IMR-90 (cell line): ENCODE measurements around the gene CGGBP1. TPM values are rescaled to one million over a fixed set of nuclear protein-coding genes. Genes with fewer than 3 reads are reported as not detected.

Source experiments
- ATAC-seq: fragments of 200-7000 bp; cut with Tn5 transposase; 2 replicates; pipeline ENCODE4 v1.9.1; 2020; ENCODE audit warnings: low read depth, mild to moderate bottlenecking, moderate library complexity
- Bru-seq: library from RNA; stranded (reverse); fragments of 400-500 nt; gene quantifications from one replicate; lab custom pipeline; 2021; lab: Mats Ljungman, UMichigan
- BruChase-seq, 2 experiments: library from RNA; stranded (reverse); fragments of 400-500 nt; gene quantifications; one replicate each; lab custom pipeline; 2021; lab: Mats Ljungman, UMichigan
- BruUV-seq: library from RNA; stranded (reverse); fragments of 400-500 nt; replicated peaks from 2 replicates; lab custom pipeline; 2021; lab: Mats Ljungman, UMichigan
- CTCF ChIA-PET: fragments of 300-600 bp; formaldehyde crosslinking; extraction: SDS; loops from one replicate; lab custom pipeline; 2021; ENCODE audit warnings: antibody characterized with exemption; lab: Yijun Ruan, JAX
- POLR2A ChIA-PET: fragments of 300-600 bp; sonication (Branson Sonifier 250); formaldehyde crosslinking; loops from one replicate; lab custom pipeline; 2022; ENCODE audit warnings: antibody characterized with exemption; ENCODE audit not compliant: unreplicated experiment; lab: Charles Lee
- DNase-seq: peaks from one replicate; pipeline ENCODE4 v3.0.0; 2013
- H2AFZ ChIP-seq: replicated peaks from 2 replicates; pipeline ENCODE3; 2013; ENCODE audit warnings: low read length, mild to moderate bottlenecking; ENCODE audit not compliant: poor library complexity
- H2AK5ac ChIP-seq: 2 replicates; pipeline ENCODE4 v1.6.1; 2013; ENCODE audit warnings: low read depth, low read length, inconsistent platforms
- H2AK9ac ChIP-seq: replicated peaks from 2 replicates; pipeline ENCODE3; 2013; ENCODE audit warnings: mild to moderate bottlenecking, low read depth, low read length, moderate library complexity; ENCODE audit not compliant: poor library complexity
- H2BK120ac ChIP-seq: 2 replicates; pipeline ENCODE4 v1.6.1; 2013; ENCODE audit warnings: low read depth, low read length, inconsistent platforms
- H2BK15ac ChIP-seq: 3 replicates; pipeline ENCODE4 v1.6.1; 2013; ENCODE audit warnings: low read depth, low read length, inconsistent platforms
- H2BK20ac ChIP-seq: 2 replicates; pipeline ENCODE4 v1.6.1; 2013; ENCODE audit warnings: low read depth, mild to moderate bottlenecking, inconsistent platforms, low read length, moderate library complexity
- H2BK5ac ChIP-seq: 2 replicates; pipeline ENCODE4 v1.6.1; 2013; ENCODE audit warnings: mild to moderate bottlenecking, low read depth, low read length, inconsistent platforms; ENCODE audit not compliant: poor library complexity, severe bottlenecking
- H3K14ac ChIP-seq: replicated peaks from 2 replicates; pipeline ENCODE4 v1.6.1; 2013; ENCODE audit warnings: low read depth, low read length, inconsistent platforms
- H3K18ac ChIP-seq: 2 replicates; pipeline ENCODE4 v1.6.1; 2013; ENCODE audit warnings: low read depth, low read length, control low read depth
- H3K23ac ChIP-seq: 2 replicates; pipeline ENCODE4 v1.6.1; 2013; ENCODE audit warnings: low read depth, low read length, inconsistent platforms
- H3K27ac ChIP-seq: 2 replicates; pipeline ENCODE4 v1.5.1; 2013; ENCODE audit warnings: mild to moderate bottlenecking, control low read depth, low read length; ENCODE audit not compliant: insufficient read depth
- H3K27me3 ChIP-seq: 2 replicates; pipeline ENCODE4 v1.6.1; 2013; ENCODE audit warnings: low read length; ENCODE audit not compliant: control insufficient read depth, insufficient read depth
- H3K36me3 ChIP-seq: 2 replicates; pipeline ENCODE4 v1.6.1; 2013; ENCODE audit warnings: low read length, mixed read lengths; ENCODE audit not compliant: control insufficient read depth, insufficient read depth
- H3K4ac ChIP-seq: 2 replicates; pipeline ENCODE4 v1.6.1; 2013; ENCODE audit warnings: low read depth, low read length, inconsistent platforms
- H3K4me1 ChIP-seq: 2 replicates; pipeline ENCODE4 v1.6.1; 2013; ENCODE audit warnings: low read length, mixed read lengths; ENCODE audit not compliant: control insufficient read depth, insufficient read depth
- H3K4me2 ChIP-seq: 2 replicates; pipeline ENCODE4 v1.6.1; 2013; ENCODE audit warnings: low read depth, mild to moderate bottlenecking, control low read depth, low read length, moderate library complexity
- H3K4me3 ChIP-seq: 2 replicates; pipeline ENCODE4 v1.5.1; 2013; ENCODE audit warnings: low read depth, mild to moderate bottlenecking, control low read depth, low read length, moderate library complexity; ENCODE audit not compliant: insufficient read depth
- H3K56ac ChIP-seq: 2 replicates; pipeline ENCODE4 v1.6.1; 2013; ENCODE audit warnings: low read length, inconsistent platforms; ENCODE audit not compliant: insufficient read depth; ENCODE audit errors: extremely low read depth
- H3K79me1 ChIP-seq, 2 experiments: 2 replicates each; pipeline ENCODE4 v1.6.1; 2013; ENCODE audit warnings: low read length in 2 of 2, inconsistent platforms in 1 of 2, low read depth in 1 of 2
- H3K9ac ChIP-seq: 2 replicates; pipeline ENCODE4 v1.6.1; 2013; ENCODE audit warnings: low read depth, low read length, control low read depth
- H3K9me1 ChIP-seq: 2 replicates; pipeline ENCODE4 v1.6.1; 2013; ENCODE audit warnings: low read length, inconsistent platforms; ENCODE audit not compliant: insufficient read depth
- H3K9me3 ChIP-seq: 2 replicates; pipeline ENCODE4 v1.6.1; 2013; ENCODE audit warnings: low read length; ENCODE audit not compliant: control insufficient read depth, insufficient read depth
- H4K20me1 ChIP-seq: 2 replicates; pipeline ENCODE4 v1.6.1; 2013; ENCODE audit warnings: low read length, inconsistent platforms; ENCODE audit not compliant: insufficient read depth
- H4K5ac ChIP-seq: 2 replicates; pipeline ENCODE4 v1.6.1; 2013; ENCODE audit warnings: mild to moderate bottlenecking, low read depth, low read length, control low read depth
- H4K8ac ChIP-seq, 2 experiments: 2 replicates each; pipeline ENCODE4 v1.6.1; 2013; ENCODE audit warnings: low read depth in 2 of 2, low read length in 2 of 2, control low read depth in 1 of 2, inconsistent platforms in 1 of 2
- H4K91ac ChIP-seq: 2 replicates; pipeline ENCODE4 v1.6.1; 2013; ENCODE audit warnings: low read depth, low read length, inconsistent platforms; ENCODE audit not compliant: insufficient read depth
- BHLHE40 ChIP-seq: fragments of 150-350 bp; IDR thresholded peaks from 2 replicates; pipeline ENCODE4 v1.6.1; 2016; ENCODE audit warnings: mild to moderate bottlenecking, low read depth, low read length
- CEBPB ChIP-seq: IDR thresholded peaks from 2 replicates; pipeline ENCODE4 v1.6.1; 2012; ENCODE audit warnings: low read depth, low read length, improper control_type of control experiment
- CHD1 ChIP-seq: IDR thresholded peaks from 2 replicates; pipeline ENCODE4 v1.6.1; 2012; ENCODE audit warnings: low read depth, low read length, improper control_type of control experiment
- FOS ChIP-seq: fragments of 150-350 bp; IDR thresholded peaks from 2 replicates; pipeline ENCODE4 v1.6.1; 2016; ENCODE audit warnings: low read depth, low read length
- MAFK ChIP-seq: IDR thresholded peaks from 2 replicates; pipeline ENCODE4 v1.6.1; 2012; ENCODE audit warnings: low read depth, low read length, improper control_type of control experiment
- MAZ ChIP-seq: IDR thresholded peaks from 2 replicates; pipeline ENCODE4 v1.6.1; 2012; ENCODE audit warnings: low read depth, mild to moderate bottlenecking, low read length, improper control_type of control experiment, moderate library complexity, borderline replicate concordance
- MXI1 ChIP-seq: IDR thresholded peaks from 2 replicates; pipeline ENCODE4 v1.6.1; 2012; ENCODE audit warnings: low read depth, mild to moderate bottlenecking, low read length, moderate library complexity, borderline replicate concordance
- POLR2A ChIP-seq: IDR thresholded peaks from 2 replicates; pipeline ENCODE4 v1.6.1; 2012; ENCODE audit warnings: mild to moderate bottlenecking, low read depth, low read length
- RFX5 ChIP-seq: IDR thresholded peaks from 2 replicates; pipeline ENCODE4 v1.8.0; 2012; ENCODE audit warnings: low read depth, mild to moderate bottlenecking, low read length, moderate library complexity
- WGBS, 2 experiments: methylation state at CpG; one replicate each; pipeline versions ENCODE4 v1.1.5 to v1.1.7; 2013; ENCODE audit warnings: missing lambda C conversion rate in 2 of 2; ENCODE audit not compliant: insufficient read length in 1 of 2; ENCODE audit errors: extremely low coverage in 2 of 2; 5-methylcytosine and 5-hydroxymethylcytosine counted together
- dilution Hi-C: fragments of 300-500 bp; cut with HindIII; formaldehyde crosslinking; loops from one replicate; pipeline ENCODE4 v1.14.3; 2018; ENCODE audit warnings: low sequenced_read_pairs; ENCODE audit not compliant: unreplicated experiment
- in situ Hi-C: fragments of 300-500 bp; cut with MboI; formaldehyde crosslinking; loops from 3 replicates; pipeline ENCODE4 v1.14.3; 2019; ENCODE audit warnings: low sequenced_read_pairs, inconsistent platforms, mixed read lengths
- intact Hi-C: fragments of 100-400 bp; cut with micrococcal nuclease; formaldehyde crosslinking; loops from 2 replicates; pipeline ENCODE4 v1.10.0; 2022
- long read RNA-seq: library from polyadenylated mRNA; unstranded; transcript quantifications from one replicate; pipeline ENCODE4 v2.0.0, GENCODE V29; 2021; ENCODE audit not compliant: unreplicated experiment
- polyA plus RNA-seq, 3 experiments: library from polyadenylated mRNA; depleted of rRNA; stranded (reverse); fragments of >200 nt; gene quantifications; 2 replicates each; pipeline ENCODE4 v1.2.3, GENCODE V29; 2012; ENCODE audit warnings: low replicate concordance in 1 of 3
- total RNA-seq: library from RNA; depleted of rRNA; stranded (reverse); fragments of >200 nt; gene quantifications from 2 replicates; pipeline ENCODE4 v1.2.3, GENCODE V29; 2012; rRNA removed

Gene CGGBP1, protein sequence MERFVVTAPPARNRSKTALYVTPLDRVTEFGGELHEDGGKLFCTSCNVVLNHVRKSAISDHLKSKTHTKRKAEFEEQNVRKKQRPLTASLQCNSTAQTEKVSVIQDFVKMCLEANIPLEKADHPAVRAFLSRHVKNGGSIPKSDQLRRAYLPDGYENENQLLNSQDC
- 37.8 and 42.1 TPM in 2 replicates for total RNA-seq
- polyA plus RNA-seq (2012; rRNA removed): 45.5 and 47.7 TPM in 2 replicates
- polyA plus RNA-seq (2012; cell fraction: cytosol; rRNA removed): 14.8 and 31.7 TPM in 2 replicates
- 11.5 and 99.1 TPM in 2 replicates for polyA plus RNA-seq (2012; cell fraction: nucleus; rRNA removed; ENCODE audit: low replicate concordance)
- Bru-seq, nascent RNA: percentile 46 among the genes with signal in this experiment
- BruChase-seq, experiment 1, labeled RNA remaining after a 6-hour chase: percentile 65 among the genes with signal in this experiment
- BruChase-seq, experiment 2, labeled RNA remaining after a 2-hour chase: percentile 67 among the genes with signal in this experiment
- long read RNA-seq, full-length matches to known transcripts: 39 of 47 reads
- long read RNA-seq, partial matches to known transcripts: 0 of 47 reads
- long read RNA-seq, other reads (novel, unspliced or antisense): 8 of 47 reads

- Histone ChIP-seq H3K14ac (peak within 1 kb of the TSS; percentile 98), H2BK15ac (peak within 1 kb of the TSS; percentile 57; the same call in 2 of the 3 replicates), H3K56ac (peak within 1 kb of the TSS; percentile 92), H3K27ac (peak within 1 kb of the TSS; percentile 99), H4K8ac (peak within 1 kb of the TSS; percentile 76 to 90), H2BK20ac (no peak within 1 kb of the TSS), H2BK120ac (peak within 1 kb of the TSS; percentile 81; the same call in 1 of the 2 replicates), H3K9me1 (peaks cover 4% of the 10 kb centered on the region; the same call in 1 of the 2 replicates), H3K27me3 (no peaks in the 10 kb centered on the region), H3K4me3 (peak within 1 kb of the TSS; percentile 98), H4K20me1 (peaks cover 25% of the 10 kb centered on the region), H3K4ac (peak within 1 kb of the TSS; percentile 96), H3K4me1 (0 out of 2 replicates have a peak, but pooled peaks cover 1% of the 10 kb centered on the region), H3K18ac (peak within 1 kb of the TSS; percentile 84), H2AK5ac (peak within 1 kb of the TSS; percentile 89), H2AK9ac (peak within 1 kb of the TSS; percentile 90), H3K79me1 (peaks cover 7 to 34% of the 10 kb centered on the region in 2 experiments; a peak in 3 of 4 replicates), H3K4me2 (peak within 1 kb of the TSS; percentile 96), H3K23ac (peak within 1 kb of the TSS; percentile 93), H2AFZ (peak within 1 kb of the TSS; percentile 98), H3K9ac (peak within 1 kb of the TSS; percentile 98), H3K9me3 (no peaks in the 10 kb centered on the region), H4K5ac (peak within 1 kb of the TSS; percentile 83), H3K36me3 (peaks cover 7% of the 10 kb centered on the region), H4K91ac (peak within 1 kb of the TSS; percentile 96), H2BK5ac (peak within 1 kb of the TSS; percentile 95)
- 0% methylated on average over 26 of the region's 76 CpGs; no CpG with 5 or more reads in 1 of the 2 experiments for WGBS, 2 experiments
- dilution Hi-C loops (no loop called here), intact Hi-C loops (loop anchor here (2.0 to 5.0 kb wide), 5 partner anchors 54 to 1086 kb away; no protein-coding TSS in a partner anchor), in situ Hi-C loops (no loop called here)
- ChIA-PET POLR2A (interaction anchor here (1.1 kb wide), 1 partner anchor 9 kb away, joined by 4 read pairs; no protein-coding TSS in a partner anchor), CTCF (interaction anchor here (0.6 to 0.8 kb wide), 4 partner anchors 10 to 798 kb away, joined by 3 to 6 read pairs (median 4); no protein-coding TSS in a partner anchor)
- DNase-seq: peak; percentile 99
- ATAC-seq: peak; percentile 96
- no TSS peak for BruUV-seq
- TF ChIP-seq CEBPB: no peak
- no peak for TF ChIP-seq BHLHE40
- TF ChIP-seq FOS: peak; percentile 89
- TF ChIP-seq RFX5: no peak
- TF ChIP-seq POLR2A: peak; percentile 90
- TF ChIP-seq MXI1: peak; percentile 53; the same call in 1 of the 2 replicates
- TF ChIP-seq CHD1: no peak
- TF ChIP-seq MAZ: peak; percentile 93
- TF ChIP-seq MAFK: no peak
These were observed at the start of gene CGGBP1, which contains the start of gene ZNF654 for GRCh38 chr3:88058581-88059379. Gene CGGBP1 (minus strand): TSS chr3:88059005. CDS start chr3:88055976, 3,029 bp downstream. Gene ZNF654 (plus strand): TSS chr3:88059255. CDS start chr3:88059320, 65 bp downstream.
